Measurements from ENCODE around the gene FGD6. TPM values are rescaled to one million over a fixed set of nuclear protein-coding genes. Genes with fewer than 3 reads are reported as not detected.

Gene FGD6
- total RNA-seq, 1 experiment from 2014 or later: 18.2 TPM

DNA sequence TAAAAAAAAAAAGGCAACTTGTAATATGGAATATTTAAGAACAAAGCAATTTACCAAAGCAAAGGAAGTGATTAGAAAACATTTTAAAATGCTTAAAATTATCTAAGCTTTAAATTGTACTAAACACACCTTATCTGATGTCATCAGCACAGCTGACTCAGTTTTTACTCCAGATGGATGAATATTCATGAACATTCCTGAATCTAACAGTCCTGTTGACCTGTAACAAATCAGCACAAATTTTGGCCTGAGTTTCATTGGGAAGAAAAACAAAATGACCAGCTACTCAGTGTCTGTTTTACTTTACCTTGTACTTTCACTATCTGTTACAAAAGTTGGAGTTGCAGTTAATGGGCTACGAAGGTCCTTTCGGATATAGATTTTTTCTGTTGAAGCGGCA, 159.8 kb downstream of the FGD6 start (continued):
- TF ChIP-seq, protein P1, sequence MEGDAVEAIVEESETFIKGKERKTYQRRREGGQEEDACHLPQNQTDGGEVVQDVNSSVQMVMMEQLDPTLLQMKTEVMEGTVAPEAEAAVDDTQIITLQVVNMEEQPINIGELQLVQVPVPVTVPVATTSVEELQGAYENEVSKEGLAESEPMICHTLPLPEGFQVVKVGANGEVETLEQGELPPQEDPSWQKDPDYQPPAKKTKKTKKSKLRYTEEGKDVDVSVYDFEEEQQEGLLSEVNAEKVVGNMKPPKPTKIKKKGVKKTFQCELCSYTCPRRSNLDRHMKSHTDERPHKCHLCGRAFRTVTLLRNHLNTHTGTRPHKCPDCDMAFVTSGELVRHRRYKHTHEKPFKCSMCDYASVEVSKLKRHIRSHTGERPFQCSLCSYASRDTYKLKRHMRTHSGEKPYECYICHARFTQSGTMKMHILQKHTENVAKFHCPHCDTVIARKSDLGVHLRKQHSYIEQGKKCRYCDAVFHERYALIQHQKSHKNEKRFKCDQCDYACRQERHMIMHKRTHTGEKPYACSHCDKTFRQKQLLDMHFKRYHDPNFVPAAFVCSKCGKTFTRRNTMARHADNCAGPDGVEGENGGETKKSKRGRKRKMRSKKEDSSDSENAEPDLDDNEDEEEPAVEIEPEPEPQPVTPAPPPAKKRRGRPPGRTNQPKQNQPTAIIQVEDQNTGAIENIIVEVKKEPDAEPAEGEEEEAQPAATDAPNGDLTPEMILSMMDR (IDR thresholded peaks at IDR 0.05 in 2 of 3, conservative IDR thresholded peaks at IDR 0.05 in 1 of 3; ENCODE audit: borderline replicate concordance in 1 of 3, insufficient read depth in 1 of 3, low read depth in 2 of 3, low read length in 2 of 3): no peak
- TF ChIP-seq JUND (IDR thresholded peaks at IDR 0.05): no peak
- TF ChIP-seq ZNF274 (IDR thresholded peaks at IDR 0.05; ENCODE audit: low read depth, low read length): no peak
- TF ChIP-seq EGR1 (IDR thresholded peaks at IDR 0.05; ENCODE audit: low read depth): no peak
- no peak for TF ChIP-seq EZH2 (IDR thresholded peaks at IDR 0.05)
- TF ChIP-seq, protein P2, sequence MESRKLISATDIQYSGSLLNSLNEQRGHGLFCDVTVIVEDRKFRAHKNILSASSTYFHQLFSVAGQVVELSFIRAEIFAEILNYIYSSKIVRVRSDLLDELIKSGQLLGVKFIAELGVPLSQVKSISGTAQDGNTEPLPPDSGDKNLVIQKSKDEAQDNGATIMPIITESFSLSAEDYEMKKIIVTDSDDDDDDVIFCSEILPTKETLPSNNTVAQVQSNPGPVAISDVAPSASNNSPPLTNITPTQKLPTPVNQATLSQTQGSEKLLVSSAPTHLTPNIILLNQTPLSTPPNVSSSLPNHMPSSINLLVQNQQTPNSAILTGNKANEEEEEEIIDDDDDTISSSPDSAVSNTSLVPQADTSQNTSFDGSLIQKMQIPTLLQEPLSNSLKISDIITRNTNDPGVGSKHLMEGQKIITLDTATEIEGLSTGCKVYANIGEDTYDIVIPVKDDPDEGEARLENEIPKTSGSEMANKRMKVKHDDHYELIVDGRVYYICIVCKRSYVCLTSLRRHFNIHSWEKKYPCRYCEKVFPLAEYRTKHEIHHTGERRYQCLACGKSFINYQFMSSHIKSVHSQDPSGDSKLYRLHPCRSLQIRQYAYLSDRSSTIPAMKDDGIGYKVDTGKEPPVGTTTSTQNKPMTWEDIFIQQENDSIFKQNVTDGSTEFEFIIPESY (IDR thresholded peaks at IDR 0.05; ENCODE audit: extremely low read depth, insufficient replicate concordance, low read length): no peak
- TF ChIP-seq ZFX (IDR thresholded peaks at IDR 0.05): no peak
- no peak for TF ChIP-seq TCF7L2 (IDR thresholded peaks at IDR 0.05; ENCODE audit: borderline replicate concordance, extremely low read depth, insufficient read depth, insufficient read length)
- no peak for TF ChIP-seq EZH2phosphoT487 (IDR thresholded peaks at IDR 0.05; ENCODE audit: borderline replicate concordance)
- TF ChIP-seq, protein P3, sequence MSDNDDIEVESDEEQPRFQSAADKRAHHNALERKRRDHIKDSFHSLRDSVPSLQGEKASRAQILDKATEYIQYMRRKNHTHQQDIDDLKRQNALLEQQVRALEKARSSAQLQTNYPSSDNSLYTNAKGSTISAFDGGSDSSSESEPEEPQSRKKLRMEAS (IDR thresholded peaks at IDR 0.05): no peak

DNA sequence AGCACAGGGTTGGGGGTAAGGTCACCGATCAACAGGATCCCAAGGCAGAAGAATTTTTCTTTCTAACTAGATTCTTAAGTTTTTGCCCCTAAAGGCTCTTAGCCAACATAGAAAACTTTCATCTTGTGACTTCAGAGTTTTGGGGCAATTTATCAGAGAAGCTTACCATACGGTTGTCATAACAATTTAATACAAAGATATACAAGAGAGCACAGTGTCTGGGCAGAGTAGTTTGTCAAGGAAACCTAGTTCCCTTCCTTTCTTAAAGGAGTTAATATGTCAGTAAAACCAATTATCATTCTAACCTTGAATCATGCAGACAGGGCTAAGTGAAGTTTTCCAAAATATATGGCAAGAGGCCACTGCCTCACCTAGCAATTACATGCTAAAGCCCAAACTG, 162.2 kb downstream of the FGD6 start:
- H3K27me3 ChIP-seq (ENCODE audit: insufficient read depth, low read length): no peaks in the 10 kb centered on the region
- no peak overlapping the region for H3K4me2 ChIP-seq (ENCODE audit: low read length)
- H3K4me1 ChIP-seq (ENCODE audit: control insufficient read depth in 1 of 2, insufficient read depth in 2 of 2, low read length in 2 of 2): no peaks in the 10 kb centered on the region
- H3K36me3 ChIP-seq (ENCODE audit: control insufficient read depth in 1 of 2, insufficient read depth in 2 of 2, low read length in 2 of 2): peaks cover 32 to 34% of the 10 kb centered on the region in 2 experiments
- intact Hi-C loops (cut with micrococcal nuclease): no loop called here
- no peak overlapping the region for H3K9ac ChIP-seq (ENCODE audit: low read length)
- H3K27ac ChIP-seq (ENCODE audit: low read depth, low read length): no peak overlapping the region
- ChIA-PET CTCF (no interaction called here), POLR2A (no interaction called here), RAD21 (ENCODE audit: low non-redundant PET in 1 of 2, low total read pairs in 2 of 2, uncharacterized antibody in 2 of 2, unreplicated experiment in 2 of 2) (no interaction called here)
- no peaks in the 10 kb centered on the region for H3K9me3 ChIP-seq (ENCODE audit: control insufficient read depth in 1 of 2, insufficient read depth in 1 of 2, low read depth in 1 of 2, low read length in 2 of 2)
- H4K20me1 ChIP-seq (ENCODE audit: insufficient read depth): peaks cover 4% of the 10 kb centered on the region; the same call in 1 of the 2 replicates
- DNase-seq (ENCODE audit: low read depth, low spot score): no peak
- no peaks in the 10 kb centered on the region for H3K79me2 ChIP-seq (ENCODE audit: insufficient read depth, low read length)
- no TSS peak for BruUV-seq (replicated peaks)
- ATAC-seq: no peak
- TF ChIP-seq JUND (IDR thresholded peaks at IDR 0.05): no peak
- TF ChIP-seq EZH2phosphoT487 (IDR thresholded peaks at IDR 0.05; ENCODE audit: borderline replicate concordance): no peak
- no peak for TF ChIP-seq ELF1 (IDR thresholded peaks at IDR 0.05; ENCODE audit: borderline replicate concordance, low read depth)
- no peak for TF ChIP-seq SIN3A (IDR thresholded peaks at IDR 0.05; ENCODE audit: low read depth)
- no peak for TF ChIP-seq ZNF274 (IDR thresholded peaks at IDR 0.05; ENCODE audit: low read depth, low read length)
- no peak for TF ChIP-seq POLR2A (IDR thresholded peaks at IDR 0.05; ENCODE audit: borderline replicate concordance, extremely low read depth, insufficient read depth, insufficient read length)
- no peak overlapping the region for H3K4me3 ChIP-seq (replicated peaks in 1 of 2; ENCODE audit: low read depth in 1 of 2, low read length in 2 of 2)
- H2AFZ ChIP-seq (ENCODE audit: low read depth, low read length, poor library complexity, severe bottlenecking): no peak overlapping the region
- no peaks in the 10 kb centered on the region for H3K9me2 ChIP-seq (ENCODE audit: insufficient read depth)
